Esophagus squamous epithelium (tissue), 5 donors: ENCODE results near the gene PNLIPRP3. TPM values are rescaled to one million over a fixed set of nuclear protein-coding genes. Genes with fewer than 3 reads are reported as not detected.
"Not testable (repeated sequence)": the region's sequence is repeated elsewhere in the genome, so short reads cannot be mapped to it uniquely, and the experiment has no call there.

ENCODE experiments used
- DNase-seq: peaks from one replicate; lab custom pipeline; 2025; lab: John Stamatoyannopoulos, UW
- H3K27ac ChIP-seq, 4 donors: fragments of 200-600 bp; sonication (generic); one replicate each; pipeline ENCODE4 v1.5.1; 2016 to 2019; ENCODE audit warnings: mild to moderate bottlenecking in 1 of 4
- H3K27me3 ChIP-seq, 4 donors: fragments of 200-600 bp; sonication (generic); 1 replicate in 3 of 4; 2 replicates in 1 of 4; pipeline versions ENCODE4 v1.5.1 to v1.6.0; 2017 to 2021; ENCODE audit warnings: antibody characterized with exemption in 1 of 4
- H3K36me3 ChIP-seq, 3 donors: fragments of 200-600 bp; sonication (generic); one replicate each; pipeline ENCODE4 v1.5.1; 2016 to 2019
- H3K4me1 ChIP-seq, 3 donors: fragments of 200-600 bp; sonication (generic); one replicate each; pipeline ENCODE4 v1.5.1; 2017 to 2019
- H3K4me3 ChIP-seq, 4 donors: fragments of 200-600 bp; sonication (generic); 1 replicate in 3 of 4; 2 replicates in 1 of 4; pipeline ENCODE4 v1.5.1; 2016 to 2019; ENCODE audit warnings: mild to moderate bottlenecking in 2 of 4, moderate library complexity in 1 of 4
- H3K9me3 ChIP-seq, 3 donors: fragments of 200-600 bp; sonication (generic); one replicate each; pipeline ENCODE4 v1.5.1; 2016 to 2019
- POLR2A ChIP-seq, 4 donors: fragments of 450-650 bp; IDR thresholded peaks; one replicate each; pipeline ENCODE4 v1.6.1; 2017; ENCODE audit warnings: antibody characterized with exemption in 4 of 4, mild to moderate bottlenecking in 4 of 4, moderate library complexity in 3 of 4
- WGBS, 2 donors: methylation state at CpG; one replicate each; pipeline ENCODE4 v1.1.5; 2018; 5-methylcytosine and 5-hydroxymethylcytosine counted together
- intact Hi-C: fragments of 100-400 bp; cut with DNase I; formaldehyde crosslinking; loops from one replicate; pipeline ENCODE4 v1.15.0; 2022
- total RNA-seq, 4 donors: library from RNA; depleted of rRNA; stranded (reverse); fragments of >200 nt; gene quantifications; one replicate each; pipeline ENCODE4 v1.1.0, GENCODE V29; 2016
- TF ChIP-seq, protein P1 (sequence below), 6 experiments: fragments of 450-650 bp in 4 of 6; fragments of 200-600 bp in 2 of 6; sonication (generic) in 2 of 6; IDR thresholded peaks; one replicate each; pipeline ENCODE4 v1.5.1; 2016 to 2019; ENCODE audit warnings: antibody characterized with exemption in 6 of 6, mild to moderate bottlenecking in 4 of 6, moderate library complexity in 4 of 6
- donor health status: DM: yes; HTN: yes; CAD: no.

Gene PNLIPRP3
- total RNA-seq, result 1 to 10 TPM in 3 of 4 donors, under 1 TPM in 1; 0.38 to 2.4 (median 1.7) TPM

GRCh38 chr10:116427671-116428070 is at the start of gene PNLIPRP3:
Gene PNLIPRP3 (plus strand): TSS chr10:116427847. CDS start chr10:116428013, 166 bp downstream.
- Histone ChIP-seq H3K4me3 (no peak within 1 kb of the TSS), H3K27me3 (no peaks in the 10 kb centered on the region), H3K36me3 (no peaks in the 10 kb centered on the region), H3K4me1 (no peaks in the 10 kb centered on the region), H3K9me3 (no peaks in the 10 kb centered on the region), H3K27ac (no peak within 1 kb of the TSS)
- 39 to 42% methylated on average over 2 of the region's 2 CpGs for WGBS, 2 donors
- DNase-seq, result no peak
- intact Hi-C loops, result no loop called here
- TF ChIP-seq POLR2A (IDR thresholded peaks at IDR 0.05), result no peak
- TF ChIP-seq, protein P1, sequence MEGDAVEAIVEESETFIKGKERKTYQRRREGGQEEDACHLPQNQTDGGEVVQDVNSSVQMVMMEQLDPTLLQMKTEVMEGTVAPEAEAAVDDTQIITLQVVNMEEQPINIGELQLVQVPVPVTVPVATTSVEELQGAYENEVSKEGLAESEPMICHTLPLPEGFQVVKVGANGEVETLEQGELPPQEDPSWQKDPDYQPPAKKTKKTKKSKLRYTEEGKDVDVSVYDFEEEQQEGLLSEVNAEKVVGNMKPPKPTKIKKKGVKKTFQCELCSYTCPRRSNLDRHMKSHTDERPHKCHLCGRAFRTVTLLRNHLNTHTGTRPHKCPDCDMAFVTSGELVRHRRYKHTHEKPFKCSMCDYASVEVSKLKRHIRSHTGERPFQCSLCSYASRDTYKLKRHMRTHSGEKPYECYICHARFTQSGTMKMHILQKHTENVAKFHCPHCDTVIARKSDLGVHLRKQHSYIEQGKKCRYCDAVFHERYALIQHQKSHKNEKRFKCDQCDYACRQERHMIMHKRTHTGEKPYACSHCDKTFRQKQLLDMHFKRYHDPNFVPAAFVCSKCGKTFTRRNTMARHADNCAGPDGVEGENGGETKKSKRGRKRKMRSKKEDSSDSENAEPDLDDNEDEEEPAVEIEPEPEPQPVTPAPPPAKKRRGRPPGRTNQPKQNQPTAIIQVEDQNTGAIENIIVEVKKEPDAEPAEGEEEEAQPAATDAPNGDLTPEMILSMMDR (IDR thresholded peaks at IDR 0.05), result no peak

DNA sequence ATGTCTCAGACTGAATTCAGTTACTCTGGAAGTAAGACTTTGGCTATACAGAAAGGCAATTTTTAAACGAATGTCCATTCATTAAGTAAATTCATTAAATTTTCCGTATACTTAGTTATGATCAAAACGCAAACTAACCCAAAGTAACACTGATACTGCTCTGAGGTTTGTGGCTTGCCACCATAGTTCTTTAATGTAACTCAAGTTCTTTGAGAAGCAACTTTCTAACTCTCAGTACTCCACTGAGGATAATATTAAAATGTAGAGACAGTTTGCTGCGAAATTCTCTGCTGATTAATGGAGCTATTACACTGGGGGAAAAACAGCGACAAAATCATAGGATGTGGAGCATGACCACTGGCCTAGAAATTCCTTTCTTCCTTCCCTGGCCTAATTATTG is 45.4 kb upstream of the PNLIPRP3 start:
- intact Hi-C loops, result no loop called here
- no peak for DNase-seq
- Histone ChIP-seq H3K9me3 (no peaks in the 10 kb centered on the region), H3K36me3 (no peaks in the 10 kb centered on the region), H3K4me3 (no peak overlapping the region), H3K27me3 (no peaks in the 10 kb centered on the region), H3K4me1 (no peaks in the 10 kb centered on the region), H3K27ac (no peak overlapping the region)
- 82 to 85% methylated on average over 5 of the region's 5 CpGs for WGBS, 2 donors
- TF ChIP-seq, protein P1 (IDR thresholded peaks at IDR 0.05), result no peak

DNA sequence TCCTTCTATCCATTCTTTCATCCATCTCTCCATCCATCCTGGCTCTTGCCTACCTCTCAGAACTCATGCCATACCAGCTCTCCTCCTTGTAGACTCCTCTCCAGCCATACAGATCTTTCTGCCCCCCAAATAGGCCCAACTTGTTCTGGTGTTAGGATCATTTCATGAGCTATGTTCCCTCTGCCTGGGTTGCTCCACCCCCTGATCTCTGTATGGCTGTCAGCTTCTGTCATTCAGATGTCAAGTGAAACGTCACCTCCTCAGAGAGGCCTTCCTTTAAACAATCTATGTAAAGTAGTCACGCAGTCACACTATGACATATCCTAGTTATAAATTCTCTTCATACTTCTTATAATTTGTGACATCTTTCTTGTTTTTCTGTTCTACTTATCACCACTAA is 42.3 kb upstream of the PNLIPRP3 start:
- H3K27me3 ChIP-seq, result no peaks in the 10 kb centered on the region
- no peak overlapping the region for H3K27ac ChIP-seq
- TF ChIP-seq, protein P1 (IDR thresholded peaks at IDR 0.05), result no peak
- TF ChIP-seq POLR2A (IDR thresholded peaks at IDR 0.05), result no peak
- no peak for DNase-seq
- no peaks in the 10 kb centered on the region for H3K36me3 ChIP-seq
- WGBS, 2 donors, result 62 to 67% methylated on average over 2 of the region's 2 CpGs
- intact Hi-C loops, result no loop called here
- no peaks in the 10 kb centered on the region for H3K4me1 ChIP-seq
- no peaks in the 10 kb centered on the region for H3K9me3 ChIP-seq
- H3K4me3 ChIP-seq, result no peak overlapping the region

GRCh38 chr10:116385994-116386809 is 41.4 kb upstream of the PNLIPRP3 start:
- H3K4me1 ChIP-seq, result no peaks in the 10 kb centered on the region
- 0% methylated on average over 1 of the region's 1 CpG for WGBS, 2 donors
- no peak for TF ChIP-seq POLR2A (IDR thresholded peaks at IDR 0.05)
- TF ChIP-seq, protein P1 (IDR thresholded peaks at IDR 0.05), result peak in 3 of 6 experiments; percentile 34 to 53 (median 44)
- H3K4me3 ChIP-seq, result no peak overlapping the region
- no peak overlapping the region for H3K27ac ChIP-seq
- no peaks in the 10 kb centered on the region for H3K27me3 ChIP-seq
- H3K9me3 ChIP-seq, result no peaks in the 10 kb centered on the region
- intact Hi-C loops, result no loop called here
- no peak for DNase-seq
- H3K36me3 ChIP-seq, result no peaks in the 10 kb centered on the region

DNA sequence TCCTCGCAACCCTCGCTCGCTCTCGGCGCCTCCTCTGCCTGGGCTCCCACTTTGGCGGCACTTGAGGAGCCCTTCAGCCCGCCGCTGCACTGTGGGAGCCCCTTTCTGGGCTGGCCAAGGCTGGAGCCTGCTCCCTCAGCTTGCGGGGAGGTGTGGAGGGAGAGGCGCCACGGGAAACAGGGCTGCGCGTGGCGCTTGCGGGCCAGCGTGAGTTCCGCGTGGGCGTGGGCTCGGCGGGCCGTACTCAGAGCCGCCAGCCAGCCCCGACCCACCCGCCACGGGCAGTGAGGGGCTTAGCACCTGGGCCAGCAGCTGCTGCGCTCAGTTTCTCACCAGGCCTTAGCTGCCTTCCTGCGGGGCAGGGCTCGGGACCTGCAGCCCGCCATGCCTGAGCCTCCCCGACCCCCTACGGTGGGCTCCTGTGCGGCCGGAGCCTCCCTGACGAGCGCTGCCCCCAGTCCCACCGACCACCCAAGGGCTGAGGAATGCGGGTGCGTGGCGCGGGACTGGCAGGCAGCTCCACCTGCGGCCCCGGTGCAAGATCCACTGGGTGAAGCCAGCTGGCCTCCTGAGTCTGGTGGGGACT is 34.3 kb upstream of the PNLIPRP3 start:
- H3K4me1 ChIP-seq, H3K27ac ChIP-seq, H3K36me3 ChIP-seq, DNase-seq, H3K9me3 ChIP-seq, H3K4me3 ChIP-seq, H3K27me3 ChIP-seq, intact Hi-C loops: not testable (repeated sequence)
- 85 to 94% methylated on average over 4 to 11 of the region's 43 CpGs for WGBS, 2 donors
